GM18498 (cell line): ENCODE results near the gene TMEM132D.
"Not testable (repeated sequence)": the region's sequence is repeated elsewhere in the genome, so short reads cannot be mapped to it uniquely, and the experiment has no call there.

Source experiments
- ATAC-seq: cut with Tn5 transposase; IDR thresholded peaks from one replicate; pipeline ENCODE4 v1.9.1; 2021; ENCODE audit warnings: mild to moderate bottlenecking, moderate library complexity; ENCODE audit not compliant: unreplicated experiment

The TMEM132D gene

GRCh38 chr12:129549656-129550055 lies 354.2 kb downstream of the TMEM132D start:
- ATAC-seq, result no peak

GRCh38 chr12:129549020-129549419 lies 354.8 kb downstream of the TMEM132D start:
- ATAC-seq, result not testable (repeated sequence)

- no peak for ATAC-seq
Measured at GRCh38 chr12:129544716-129545115, 359.1 kb downstream of the TMEM132D start.

GRCh38 chr12:129540954-129541353 lies 362.9 kb downstream of the TMEM132D start:
- ATAC-seq, result no peak

GRCh38 chr12:129540249-129540648 lies 363.6 kb downstream of the TMEM132D start:
- no peak for ATAC-seq

GRCh38 chr12:129538724-129539335 lies 365.0 kb downstream of the TMEM132D start:
- ATAC-seq, result not testable (repeated sequence)

- no peak for ATAC-seq
Measured at GRCh38 chr12:129538137-129538536, 365.7 kb downstream of the TMEM132D start.

- no peak for ATAC-seq
Measured at GRCh38 chr12:129534966-129535750, 368.7 kb downstream of the TMEM132D start.

- no peak for ATAC-seq
Measured at GRCh38 chr12:129532707-129533499, 370.9 kb downstream of the TMEM132D start.

GRCh38 chr12:129532082-129532481 lies 371.7 kb downstream of the TMEM132D start:
- ATAC-seq, result no peak

- no peak for ATAC-seq
Measured at GRCh38 chr12:129530984-129531383, 372.8 kb downstream of the TMEM132D start.

- ATAC-seq, result no peak
Measured at GRCh38 chr12:129530517-129530916, 373.3 kb downstream of the TMEM132D start.

- no peak for ATAC-seq
Measured at GRCh38 chr12:129527506-129527905, 376.3 kb downstream of the TMEM132D start.

- ATAC-seq, result no peak
Measured at GRCh38 chr12:129523621-129524020, 380.2 kb downstream of the TMEM132D start.

- ATAC-seq, result no peak
Measured at GRCh38 chr12:129520739-129521138, 383.1 kb downstream of the TMEM132D start.

GRCh38 chr12:129503802-129504201 lies 400.0 kb downstream of the TMEM132D start:
- no peak for ATAC-seq

GRCh38 chr12:129496226-129496625 lies 407.6 kb downstream of the TMEM132D start:
- ATAC-seq, result no peak

GRCh38 chr12:129494766-129495165 lies 409.1 kb downstream of the TMEM132D start:
- no peak for ATAC-seq

- no peak for ATAC-seq
Measured at GRCh38 chr12:129494260-129494659, 409.6 kb downstream of the TMEM132D start.

GRCh38 chr12:129489100-129489676 lies 414.6 kb downstream of the TMEM132D start:
- ATAC-seq, result no peak

- ATAC-seq, result no peak
Measured at GRCh38 chr12:129486931-129487330, 416.9 kb downstream of the TMEM132D start.
